A673 (cell line): ENCODE results near the gene PCDH11Y.
"Not testable (repeated sequence)": the region's sequence is repeated elsewhere in the genome, so short reads cannot be mapped to it uniquely, and the experiment has no call there.

Experiments
- EZH2 ChIP-seq: fragments of 200-600 bp; sonication (generic); IDR thresholded peaks from 2 replicates; pipeline ENCODE4 v1.6.1; 2017; ENCODE audit warnings: borderline replicate concordance, low read depth, mild to moderate bottlenecking, mixed read lengths, antibody characterized with exemption, low read length; ENCODE audit not compliant: poor library complexity, severe bottlenecking
- TF ChIP-seq, protein P1 (sequence below): fragments of 300-800, 200-600 bp; sonication (generic); conservative IDR thresholded peaks from 2 replicates; pipeline ENCODE4 v1.5.1; 2017; ENCODE audit warnings: low read depth, mild to moderate bottlenecking, antibody characterized with exemption, low read length, moderate library complexity, mixed read lengths

DNA sequence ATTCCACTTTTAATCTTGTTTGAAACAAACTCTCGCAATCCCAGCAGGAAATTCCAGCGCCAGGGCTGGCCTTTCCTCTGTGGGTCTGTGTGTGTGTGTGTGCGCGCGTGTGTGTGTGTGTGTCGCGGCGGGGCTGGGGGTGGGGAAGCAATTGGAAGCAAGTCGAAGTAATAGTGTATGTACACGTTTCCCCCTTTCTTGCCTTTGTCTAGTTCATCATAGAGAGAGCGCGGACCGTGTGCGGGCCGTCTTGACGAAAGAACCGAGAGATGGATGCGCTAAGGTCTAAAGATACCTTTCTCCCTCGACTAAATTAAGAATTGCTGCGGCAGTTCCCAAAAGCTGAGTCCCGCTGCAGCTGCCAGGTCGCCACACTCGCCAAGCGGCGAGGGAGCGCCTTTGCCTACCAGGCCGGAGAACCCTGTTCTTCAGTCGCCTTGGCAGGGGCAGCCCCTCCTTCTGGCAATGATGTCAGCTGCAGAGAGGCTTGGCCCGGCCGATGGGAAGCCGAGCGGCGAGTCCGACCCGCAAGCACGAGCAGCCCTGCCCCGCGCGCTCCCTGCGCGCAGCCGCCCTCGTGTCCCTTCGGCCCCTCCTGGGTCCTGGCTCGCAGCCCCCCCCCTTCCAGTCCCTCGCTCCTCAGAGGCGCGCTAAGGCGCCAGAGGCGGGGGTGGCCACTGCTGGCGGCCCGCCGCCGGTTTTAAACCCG, 2.5 kb downstream of the PCDH11Y start:
- TF ChIP-seq EZH2 = not testable (repeated sequence)
- TF ChIP-seq, protein P1, sequence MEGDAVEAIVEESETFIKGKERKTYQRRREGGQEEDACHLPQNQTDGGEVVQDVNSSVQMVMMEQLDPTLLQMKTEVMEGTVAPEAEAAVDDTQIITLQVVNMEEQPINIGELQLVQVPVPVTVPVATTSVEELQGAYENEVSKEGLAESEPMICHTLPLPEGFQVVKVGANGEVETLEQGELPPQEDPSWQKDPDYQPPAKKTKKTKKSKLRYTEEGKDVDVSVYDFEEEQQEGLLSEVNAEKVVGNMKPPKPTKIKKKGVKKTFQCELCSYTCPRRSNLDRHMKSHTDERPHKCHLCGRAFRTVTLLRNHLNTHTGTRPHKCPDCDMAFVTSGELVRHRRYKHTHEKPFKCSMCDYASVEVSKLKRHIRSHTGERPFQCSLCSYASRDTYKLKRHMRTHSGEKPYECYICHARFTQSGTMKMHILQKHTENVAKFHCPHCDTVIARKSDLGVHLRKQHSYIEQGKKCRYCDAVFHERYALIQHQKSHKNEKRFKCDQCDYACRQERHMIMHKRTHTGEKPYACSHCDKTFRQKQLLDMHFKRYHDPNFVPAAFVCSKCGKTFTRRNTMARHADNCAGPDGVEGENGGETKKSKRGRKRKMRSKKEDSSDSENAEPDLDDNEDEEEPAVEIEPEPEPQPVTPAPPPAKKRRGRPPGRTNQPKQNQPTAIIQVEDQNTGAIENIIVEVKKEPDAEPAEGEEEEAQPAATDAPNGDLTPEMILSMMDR = not testable (repeated sequence)
